B cell (primary cell): ENCODE measurements around the gene APBA2. TPM values are rescaled to one million over a fixed set of nuclear protein-coding genes. Genes with fewer than 3 reads are reported as not detected.

Experiments
- ATAC-seq: fragments of 200-7000 bp; cut with Tn5 transposase; one replicate; pipeline ENCODE4 v1.10.0; 2021; ENCODE audit warnings: low read depth, mild to moderate bottlenecking, moderate number of reproducible peaks, moderate library complexity
- CTCF ChIA-PET: fragments of 350-600 bp; sonication (Branson Sonifier 250); formaldehyde crosslinking; loops from one replicate; lab custom pipeline; 2021; ENCODE audit warnings: antibody characterized with exemption, inconsistent platforms; lab: Charles Lee
- POLR2A ChIA-PET: fragments of 350-600 bp; sonication (Branson Sonifier 250); formaldehyde crosslinking; loops from one replicate; lab custom pipeline; 2021; ENCODE audit warnings: antibody characterized with exemption; lab: Charles Lee
- DNase-seq: peaks from one replicate; pipeline ENCODE4 v3.0.0; 2013
- H2AFZ ChIP-seq: 2 replicates; pipeline ENCODE4 v1.6.1; 2012; ENCODE audit warnings: mild to moderate bottlenecking, low read depth, low read length; ENCODE audit not compliant: insufficient read depth, poor library complexity, severe bottlenecking
- H3K27ac ChIP-seq, 2 donors: 1 replicate in 1 of 2; 2 replicates in 1 of 2; pipeline ENCODE4 v1.5.1; 2012 to 2013; ENCODE audit warnings: low read length in 2 of 2, mild to moderate bottlenecking in 2 of 2, moderate library complexity in 1 of 2
- H3K27me3 ChIP-seq, 4 experiments: fragments of 200-600 bp in 1 of 4; sonication (generic) in 1 of 4; replicated peaks in 1 of 4; 1 replicate in 2 of 4; 2 replicates in 2 of 4; pipeline versions ENCODE4 v1.6.1 to v1.7.0; 2013 to 2016; ENCODE audit warnings: low read length in 3 of 4, mild to moderate bottlenecking in 2 of 4, mixed read lengths in 1 of 4, moderate library complexity in 1 of 4; ENCODE audit not compliant: insufficient read depth in 4 of 4, control insufficient read depth in 3 of 4; ENCODE audit errors: control extremely low read depth in 1 of 4
- H3K36me3 ChIP-seq, 2 experiments: replicated peaks in 1 of 2; 1 replicate in 1 of 2; 2 replicates in 1 of 2; pipeline versions ENCODE4 v1.6.1 to v1.7.1; 2013; ENCODE audit warnings: low read length in 1 of 2; ENCODE audit not compliant: insufficient read depth in 2 of 2, control insufficient read depth in 1 of 2; ENCODE audit errors: control extremely low read depth in 1 of 2, extremely low read depth in 1 of 2
- H3K4me1 ChIP-seq, 2 donors: fragments of 200-600 bp in 1 of 2; sonication (generic) in 1 of 2; 1 replicate in 1 of 2; 2 replicates in 1 of 2; pipeline versions ENCODE4 v1.5.1 to v1.6.1; 2013 to 2017; ENCODE audit warnings: low read length in 2 of 2; ENCODE audit not compliant: control insufficient read depth in 2 of 2, insufficient read depth in 2 of 2
- H3K4me2 ChIP-seq: replicated peaks from 2 replicates; pipeline ENCODE3; 2012; ENCODE audit warnings: mild to moderate bottlenecking, low read depth, low read length; ENCODE audit not compliant: poor library complexity, severe bottlenecking
- H3K4me3 ChIP-seq, 5 experiments: fragments of 200-600 bp in 1 of 5; sonication (generic) in 1 of 5; 1 replicate in 3 of 5; 2 replicates in 2 of 5; pipeline versions ENCODE4 v1.5.1 to v1.7.0; 2011 to 2016; ENCODE audit warnings: low read length in 4 of 5, mild to moderate bottlenecking in 4 of 5, low read depth in 2 of 5, control low read depth in 1 of 5, moderate library complexity in 1 of 5; ENCODE audit not compliant: insufficient read depth in 1 of 5; ENCODE audit errors: control extremely low read depth in 1 of 5, extremely low read depth in 1 of 5
- H3K79me2 ChIP-seq: fragments of 200-600 bp; sonication (generic); one replicate; pipeline ENCODE4 v1.6.0; 2016; ENCODE audit warnings: low read length; ENCODE audit not compliant: control insufficient read depth, insufficient read depth
- H3K9ac ChIP-seq: fragments of 200-600 bp; sonication (generic); 2 replicates; pipeline ENCODE4 v1.6.1; 2017; ENCODE audit warnings: mild to moderate bottlenecking, low read length, moderate library complexity
- H3K9me3 ChIP-seq, 3 donors: one replicate each; pipeline versions ENCODE4 v1.6.1 to v1.7.1; 2013; ENCODE audit warnings: low read length in 2 of 3; ENCODE audit not compliant: control insufficient read depth in 2 of 3, insufficient read depth in 1 of 3; ENCODE audit errors: control extremely low read depth in 1 of 3
- H4K20me1 ChIP-seq: 2 replicates; pipeline ENCODE4 v1.6.0; 2012; ENCODE audit warnings: mild to moderate bottlenecking, low read length; ENCODE audit not compliant: insufficient read depth, control insufficient read depth, poor library complexity, severe bottlenecking
- H3K27ac Mint-ChIP-seq: one replicate; pipeline ENCODE4 v1.8.0; 2021; ENCODE audit warnings: mixed read lengths
- H3K27me3 Mint-ChIP-seq: one replicate; pipeline ENCODE4 v1.8.0; 2021; ENCODE audit warnings: mixed read lengths
- H3K4me1 Mint-ChIP-seq: one replicate; pipeline ENCODE4 v1.8.0; 2021; ENCODE audit warnings: mixed read lengths
- H3K4me3 Mint-ChIP-seq: one replicate; pipeline ENCODE4 v1.8.0; 2021; ENCODE audit warnings: mixed read lengths
- H3K9me3 Mint-ChIP-seq: one replicate; pipeline ENCODE4 v1.8.0; 2022; ENCODE audit warnings: mixed read lengths; ENCODE audit not compliant: insufficient read depth
- CTCF ChIP-seq: fragments of 200-600 bp; IDR thresholded peaks from one replicate; pipeline ENCODE4 v1.8.0; 2022; ENCODE audit warnings: antibody characterized with exemption, mild to moderate bottlenecking
- EZH2 ChIP-seq: IDR thresholded peaks from 2 replicates; pipeline ENCODE4 v1.6.1; 2012; ENCODE audit warnings: borderline replicate concordance, low read depth, mild to moderate bottlenecking, moderate library complexity, low read length; ENCODE audit not compliant: insufficient read depth, poor library complexity, severe bottlenecking
- WGBS: methylation state at CpG from one replicate; pipeline ENCODE4 v1.1.5; 2013; ENCODE audit warnings: missing lambda C conversion rate; ENCODE audit not compliant: insufficient coverage; 5-methylcytosine and 5-hydroxymethylcytosine counted together
- intact Hi-C: fragments of 100-400 bp; cut with micrococcal nuclease; formaldehyde crosslinking; loops from one replicate; pipeline ENCODE4 v1.10.0; 2022
- polyA plus RNA-seq: library from polyadenylated mRNA; depleted of rRNA; stranded (reverse); fragments of >200 nt; gene quantifications from 2 replicates; pipeline ENCODE4 v1.2.3, GENCODE V29; 2012
- total RNA-seq, 2 donors: library from RNA; stranded (reverse); fragments of 120-200 nt in 1 of 2; gene quantifications; 1 replicate in 1 of 2; 2 replicates in 1 of 2; pipeline versions ENCODE4 v1.2.3 to v1.2.4, GENCODE V29; 2013 to 2022

APBA2 gene
- total and polyA plus RNA-seq, 2 donors (not counting 1 experiment from before 2014, with no cell fraction given), result 0.19 TPM; not detected in 1

GRCh38 chr15:28967066-28967465 is 81.3 kb downstream of the APBA2 start:
- TF ChIP-seq EZH2 (no peak), CTCF (no peak)
- H3K4me2 ChIP-seq, result no peak overlapping the region
- Mint-ChIP-seq H3K27ac (no peak overlapping the region), H3K4me1 (no peaks in the 10 kb centered on the region), H3K9me3 (no peaks in the 10 kb centered on the region), H3K27me3 (peaks cover 17% of the 10 kb centered on the region), H3K4me3 (no peak overlapping the region)
- H3K27ac ChIP-seq, result no peak overlapping the region
- intact Hi-C loops, result no loop called here
- H3K9me3 ChIP-seq, result no peaks in the 10 kb centered on the region
- H3K4me3 ChIP-seq, result no peak overlapping the region
- H3K4me1 ChIP-seq, result no peaks in the 10 kb centered on the region
- H3K9ac ChIP-seq, result no peak overlapping the region
- no peaks in the 10 kb centered on the region for H3K79me2 ChIP-seq
- ATAC-seq (no peak), DNase-seq (no peak)
- H3K27me3 ChIP-seq, result no peaks in the 10 kb centered on the region
- H4K20me1 ChIP-seq, result no peaks in the 10 kb centered on the region
- POLR2A ChIA-PET, result no interaction called here
- CTCF ChIA-PET, result no interaction called here
- no peak overlapping the region for H2AFZ ChIP-seq
- no peaks in the 10 kb centered on the region for H3K36me3 ChIP-seq

- Histone ChIP-seq H3K4me1 (no peaks in the 10 kb centered on the region), H3K79me2 (no peaks in the 10 kb centered on the region), H3K27me3 (no peaks in the 10 kb centered on the region), H3K9ac (no peak overlapping the region), H3K36me3 (no peaks in the 10 kb centered on the region), H3K4me3 (no peak overlapping the region), H3K9me3 (no peaks in the 10 kb centered on the region), H3K27ac (no peak overlapping the region), H4K20me1 (no peaks in the 10 kb centered on the region), H2AFZ (no peak overlapping the region), H3K4me2 (no peak overlapping the region)
- CTCF ChIA-PET, result no interaction called here
- DNase-seq (no peak), ATAC-seq (no peak)
- intact Hi-C loops, result no loop called here
- no peak for TF ChIP-seq EZH2
- no peak for TF ChIP-seq CTCF
- H3K4me3 Mint-ChIP-seq, result no peak overlapping the region
- POLR2A ChIA-PET, result no interaction called here
- H3K27me3 Mint-ChIP-seq, result peaks cover 17% of the 10 kb centered on the region
- no peaks in the 10 kb centered on the region for H3K9me3 Mint-ChIP-seq
- H3K27ac Mint-ChIP-seq, result no peak overlapping the region
- WGBS, result 80% methylated on average over 1 of the region's 6 CpGs
- no peaks in the 10 kb centered on the region for H3K4me1 Mint-ChIP-seq
Observed at GRCh38 chr15:28967990-28968389, 82.2 kb downstream of the APBA2 start.
